Endothelial cell (in vitro differentiated cells): Measurements from ENCODE around the gene GABBR2. TPM values are rescaled to one million over a fixed set of nuclear protein-coding genes. Genes with fewer than 3 reads are reported as not detected.

Source experiments
- DNase-seq: peaks from one replicate; pipeline ENCODE4 v3.0.0; 2021; ENCODE audit warnings: low spot score
- H3K27ac Mint-ChIP-seq: one replicate; pipeline ENCODE4 v1.8.0; 2021; ENCODE audit warnings: mixed read lengths, inconsistent platforms; ENCODE audit not compliant: unreplicated experiment
- H3K27me3 Mint-ChIP-seq: one replicate; pipeline ENCODE4 v1.8.0; 2021; ENCODE audit warnings: mild to moderate bottlenecking, moderate library complexity, mixed read lengths, inconsistent platforms; ENCODE audit not compliant: unreplicated experiment
- H3K36me3 Mint-ChIP-seq: one replicate; pipeline ENCODE4 v1.8.0; 2021; ENCODE audit warnings: mild to moderate bottlenecking, low read depth, mixed read lengths, inconsistent platforms; ENCODE audit not compliant: unreplicated experiment
- H3K4me1 Mint-ChIP-seq: one replicate; pipeline ENCODE4 v1.8.0; 2021; ENCODE audit warnings: mild to moderate bottlenecking, mixed read lengths, inconsistent platforms; ENCODE audit not compliant: unreplicated experiment
- H3K4me3 Mint-ChIP-seq: one replicate; pipeline ENCODE4 v1.8.0; 2021; ENCODE audit warnings: mild to moderate bottlenecking, mixed read lengths, inconsistent platforms; ENCODE audit not compliant: unreplicated experiment
- H3K9me3 Mint-ChIP-seq: one replicate; pipeline ENCODE4 v1.8.0; 2021; ENCODE audit warnings: mixed read lengths, inconsistent platforms; ENCODE audit not compliant: unreplicated experiment
- total RNA-seq: library from RNA; stranded (reverse); fragmentation: NEBNext Ultra II Directional; extraction: Animal tissue kit (Norgen Biotek cat#: 25700); gene quantifications from one replicate; pipeline ENCODE4 v1.2.1, GENCODE V29; 2021; ENCODE audit not compliant: unreplicated experiment
- TF ChIP-seq, protein P1 (sequence below): fragments of 200-600 bp; sonication (generic); IDR thresholded peaks from one replicate; pipeline ENCODE4 v1.5.0; 2021; ENCODE audit warnings: antibody characterized with exemption; ENCODE audit not compliant: unreplicated experiment

Gene GABBR2
- total RNA-seq, 1 donor from 2014 or later, result 0.46 TPM

DNA sequence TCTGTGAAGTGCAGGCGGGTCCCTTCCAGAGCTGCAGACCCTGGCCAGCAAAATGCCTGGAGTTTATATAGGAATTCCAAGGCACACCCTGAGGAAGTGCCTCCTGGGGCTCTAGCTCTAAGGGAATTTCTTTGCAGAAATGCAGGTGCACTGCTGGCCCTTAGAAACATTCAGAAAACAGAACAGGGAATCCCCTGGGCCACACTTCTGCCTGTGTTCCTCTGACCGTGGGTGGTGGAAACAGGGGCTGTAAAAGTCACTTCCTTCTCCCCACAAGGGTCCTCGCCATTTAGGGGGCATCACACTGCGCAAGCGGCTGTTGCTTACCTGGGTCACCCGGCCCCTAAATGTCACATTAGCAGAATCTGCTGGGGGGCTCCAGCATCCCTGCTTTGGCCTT lies 312.5 kb downstream of the GABBR2 start:
- Mint-ChIP-seq H3K9me3 (no peaks in the 10 kb centered on the region), H3K36me3 (no peaks in the 10 kb centered on the region), H3K4me1 (peaks cover 10% of the 10 kb centered on the region), H3K27ac (no peak overlapping the region), H3K4me3 (no peak overlapping the region), H3K27me3 (peaks cover 5% of the 10 kb centered on the region)
- DNase-seq, result no peak
- TF ChIP-seq, protein P1, sequence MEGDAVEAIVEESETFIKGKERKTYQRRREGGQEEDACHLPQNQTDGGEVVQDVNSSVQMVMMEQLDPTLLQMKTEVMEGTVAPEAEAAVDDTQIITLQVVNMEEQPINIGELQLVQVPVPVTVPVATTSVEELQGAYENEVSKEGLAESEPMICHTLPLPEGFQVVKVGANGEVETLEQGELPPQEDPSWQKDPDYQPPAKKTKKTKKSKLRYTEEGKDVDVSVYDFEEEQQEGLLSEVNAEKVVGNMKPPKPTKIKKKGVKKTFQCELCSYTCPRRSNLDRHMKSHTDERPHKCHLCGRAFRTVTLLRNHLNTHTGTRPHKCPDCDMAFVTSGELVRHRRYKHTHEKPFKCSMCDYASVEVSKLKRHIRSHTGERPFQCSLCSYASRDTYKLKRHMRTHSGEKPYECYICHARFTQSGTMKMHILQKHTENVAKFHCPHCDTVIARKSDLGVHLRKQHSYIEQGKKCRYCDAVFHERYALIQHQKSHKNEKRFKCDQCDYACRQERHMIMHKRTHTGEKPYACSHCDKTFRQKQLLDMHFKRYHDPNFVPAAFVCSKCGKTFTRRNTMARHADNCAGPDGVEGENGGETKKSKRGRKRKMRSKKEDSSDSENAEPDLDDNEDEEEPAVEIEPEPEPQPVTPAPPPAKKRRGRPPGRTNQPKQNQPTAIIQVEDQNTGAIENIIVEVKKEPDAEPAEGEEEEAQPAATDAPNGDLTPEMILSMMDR, result no peak

- Mint-ChIP-seq H3K4me3 (no peak overlapping the region), H3K27me3 (peaks cover 5% of the 10 kb centered on the region), H3K36me3 (no peaks in the 10 kb centered on the region), H3K27ac (no peak overlapping the region), H3K4me1 (peaks cover 10% of the 10 kb centered on the region), H3K9me3 (no peaks in the 10 kb centered on the region)
- DNase-seq, result no peak
- TF ChIP-seq, protein P1, result no peak
Observed at GRCh38 chr9:98391867-98392266, 316.9 kb downstream of the GABBR2 start.

DNA sequence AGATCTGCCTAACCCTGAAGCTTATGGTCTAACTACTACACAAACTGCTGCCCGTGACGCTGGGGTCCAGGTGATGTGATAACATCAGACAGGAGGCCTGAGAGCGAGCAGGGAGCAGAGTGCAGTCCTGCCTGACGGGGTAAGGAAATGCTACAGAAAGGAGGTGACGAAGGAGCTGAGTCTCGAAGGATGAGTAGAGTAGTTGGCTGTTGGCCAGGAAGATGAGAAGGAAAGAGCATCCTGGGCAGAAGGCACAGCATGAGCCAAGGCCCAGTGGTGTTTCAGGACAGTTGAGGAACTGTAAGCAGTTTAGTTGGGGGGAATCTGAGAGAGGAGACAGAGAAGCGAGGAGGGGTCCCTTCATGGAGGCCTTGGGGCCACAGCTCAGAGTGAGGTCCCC lies 317.3 kb downstream of the GABBR2 start:
- H3K9me3 Mint-ChIP-seq, result no peaks in the 10 kb centered on the region
- H3K4me1 Mint-ChIP-seq, result peaks cover 15% of the 10 kb centered on the region
- H3K36me3 Mint-ChIP-seq, result no peaks in the 10 kb centered on the region
- peaks cover 5% of the 10 kb centered on the region for H3K27me3 Mint-ChIP-seq
- TF ChIP-seq, protein P1, result no peak
- no peak overlapping the region for H3K4me3 Mint-ChIP-seq
- no peak for DNase-seq
- H3K27ac Mint-ChIP-seq, result no peak overlapping the region

DNA sequence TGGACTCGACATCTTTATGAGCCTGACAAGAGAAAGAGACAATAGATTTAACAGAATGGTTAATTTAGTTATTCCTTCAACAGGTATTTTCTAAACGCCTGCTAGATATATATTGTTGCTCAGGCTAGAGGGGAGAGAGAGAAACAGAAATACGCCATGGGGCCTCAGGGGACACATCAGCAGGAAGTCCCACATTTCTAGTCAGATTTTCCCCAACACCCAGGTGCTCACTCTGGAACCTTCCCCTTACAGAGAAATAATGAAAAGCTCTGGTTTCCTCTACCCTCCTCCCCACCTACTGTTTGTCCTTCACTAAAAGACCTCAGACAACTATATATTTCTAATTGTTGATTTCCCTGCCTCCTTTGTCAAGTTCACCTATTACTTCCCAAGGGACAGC lies 323.0 kb downstream of the GABBR2 start:
- H3K4me1 Mint-ChIP-seq, result peaks cover 6% of the 10 kb centered on the region
- H3K36me3 Mint-ChIP-seq, result no peaks in the 10 kb centered on the region
- H3K27me3 Mint-ChIP-seq, result no peaks in the 10 kb centered on the region
- TF ChIP-seq, protein P1, result no peak
- DNase-seq, result no peak
- no peak overlapping the region for H3K27ac Mint-ChIP-seq
- H3K4me3 Mint-ChIP-seq, result no peak overlapping the region
- no peaks in the 10 kb centered on the region for H3K9me3 Mint-ChIP-seq

GRCh38 chr9:98383758-98384157 lies 325.0 kb downstream of the GABBR2 start:
- H3K27me3 Mint-ChIP-seq, result no peaks in the 10 kb centered on the region
- no peak for DNase-seq
- H3K27ac Mint-ChIP-seq, result no peak overlapping the region
- H3K4me1 Mint-ChIP-seq, result peaks cover 15% of the 10 kb centered on the region
- no peaks in the 10 kb centered on the region for H3K36me3 Mint-ChIP-seq
- H3K4me3 Mint-ChIP-seq, result no peak overlapping the region
- TF ChIP-seq, protein P1, result no peak
- H3K9me3 Mint-ChIP-seq, result no peaks in the 10 kb centered on the region
